ENCODE data around the gene APOBEC3H.
"Not testable (repeated sequence)": the region's sequence is repeated elsewhere in the genome, so short reads cannot be mapped to it uniquely, and the experiment has no call there.

Gene APOBEC3H

DNA sequence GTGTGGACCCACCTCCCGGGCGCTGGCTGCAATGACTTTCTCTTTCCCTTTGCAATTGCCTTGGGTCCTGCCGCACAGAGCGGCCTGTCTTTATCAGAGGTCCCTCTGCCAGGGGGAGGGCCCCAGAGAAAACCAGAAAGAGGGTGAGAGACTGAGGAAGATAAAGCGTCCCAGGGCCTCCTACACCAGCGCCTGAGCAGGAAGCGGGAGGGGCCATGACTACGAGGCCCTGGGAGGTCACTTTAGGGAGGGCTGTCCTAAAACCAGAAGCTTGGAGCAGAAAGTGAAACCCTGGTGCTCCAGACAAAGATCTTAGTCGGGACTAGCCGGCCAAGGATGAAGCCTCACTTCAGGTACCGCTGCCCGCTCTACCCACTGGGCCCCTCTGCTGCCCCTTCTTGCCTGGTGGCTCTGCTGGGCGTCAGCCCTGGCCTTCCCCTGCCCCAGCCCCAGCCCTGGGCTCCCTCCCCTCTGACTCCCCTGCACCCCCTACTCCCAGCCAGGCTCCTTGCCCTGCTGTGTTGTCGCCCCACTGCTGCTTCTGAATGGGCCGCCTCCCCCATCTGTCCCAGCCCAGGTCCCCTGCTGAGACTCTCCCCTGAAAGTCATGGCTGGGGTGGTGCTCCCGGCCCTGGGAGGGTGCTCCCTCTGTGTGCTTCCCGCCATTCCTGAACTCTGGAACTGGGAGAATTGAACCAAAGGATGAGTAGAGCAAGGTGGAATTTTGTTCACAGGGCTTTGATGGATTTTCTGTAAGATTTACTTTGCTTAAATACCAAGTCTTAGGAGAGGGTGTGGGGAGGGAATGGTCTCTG is 19.8 kb upstream of the APOBEC3H start, which contains the start of gene APOBEC3G:
Gene APOBEC3G, plus strand, starts transcription at position 250 of the 815 bp plus-strand sequence. Its CDS starts 87 bp downstream, at position 337.
- H3K27ac Mint-ChIP-seq, result peak within 1 kb of the TSS; percentile 93
- H3K4me1 Mint-ChIP-seq (ENCODE audit: low read depth), result peaks cover 67% of the 10 kb centered on the region
- H3K9me3 Mint-ChIP-seq, H3K27me3 Mint-ChIP-seq: not testable (repeated sequence)
- peaks cover 33% of the 10 kb centered on the region for H3K36me3 Mint-ChIP-seq (ENCODE audit: low read depth)
- peak within 1 kb of the TSS; percentile 94 for H3K4me3 Mint-ChIP-seq

- Mint-ChIP-seq H3K36me3 (ENCODE audit: low read depth) (peaks cover 35% of the 10 kb centered on the region), H3K4me1 (ENCODE audit: low read depth) (peaks cover 67% of the 10 kb centered on the region)
- not testable (repeated sequence) for H3K9me3 Mint-ChIP-seq
These were observed 19.1 kb upstream of the APOBEC3H start for GRCh38 chr22:39077912-39078311.

GRCh38 chr22:39078329-39078728 is 18.7 kb upstream of the APOBEC3H start:
- Mint-ChIP-seq H3K36me3 (ENCODE audit: low read depth) (peaks cover 39% of the 10 kb centered on the region), H3K4me3 (peak overlapping the region; percentile 94), H3K27me3 (no peaks in the 10 kb centered on the region), H3K9me3 (no peaks in the 10 kb centered on the region), H3K4me1 (ENCODE audit: low read depth) (peaks cover 71% of the 10 kb centered on the region), H3K27ac (peak overlapping the region; percentile 93)

More at GRCh38 chr22:39077912-39078311, 19.1 kb upstream of the APOBEC3H start:
- H3K4me3 Mint-ChIP-seq, result peak overlapping the region; percentile 94
- H3K27ac Mint-ChIP-seq, result peak overlapping the region; percentile 93
- not testable (repeated sequence) for H3K27me3 Mint-ChIP-seq

- not testable (repeated sequence) for H3K27me3 Mint-ChIP-seq, H3K9me3 Mint-ChIP-seq
- Mint-ChIP-seq H3K36me3 (ENCODE audit: low read depth) (peaks cover 39% of the 10 kb centered on the region), H3K27ac (peak overlapping the region; percentile 93), H3K4me3 (peak overlapping the region; percentile 94), H3K4me1 (ENCODE audit: low read depth) (peaks cover 64% of the 10 kb centered on the region)
These were observed 17.9 kb upstream of the APOBEC3H start for GRCh38 chr22:39079054-39079637.

DNA sequence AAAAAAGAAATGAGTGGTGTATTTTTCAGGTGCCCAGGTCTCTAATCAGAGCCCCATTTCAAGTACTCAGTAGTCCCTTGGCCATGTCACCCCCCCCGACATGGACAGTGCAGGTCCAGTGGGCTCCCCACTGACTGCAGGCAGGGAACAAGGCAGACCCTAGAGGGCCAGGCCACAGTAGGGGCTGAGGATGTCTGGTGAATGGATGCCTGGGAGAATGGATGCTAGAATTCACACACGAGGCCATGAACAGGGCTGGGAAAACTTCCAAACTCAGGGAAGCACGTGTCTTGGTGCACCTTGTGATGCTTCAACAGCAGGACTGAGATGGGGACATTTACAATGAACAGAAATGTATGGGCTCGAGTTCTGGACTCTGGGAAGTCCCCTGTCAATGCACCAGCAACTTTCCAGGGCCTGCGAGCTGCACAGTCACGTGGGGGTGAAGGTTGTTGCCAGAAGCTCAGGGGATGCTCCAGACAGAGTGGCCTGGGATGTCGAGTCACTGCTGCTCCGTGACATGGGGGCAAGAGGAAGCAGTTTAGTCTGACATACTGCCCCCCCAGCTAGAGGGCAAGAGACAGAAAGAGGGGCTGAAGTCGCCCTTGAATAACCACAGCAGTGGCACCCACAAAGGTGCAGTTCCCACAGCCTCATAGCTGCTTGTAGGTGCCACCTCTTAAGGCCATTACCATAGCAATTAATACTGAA is 16.8 kb upstream of the APOBEC3H start:
- Mint-ChIP-seq H3K27ac (peak overlapping the region; percentile 83), H3K27me3 (no peaks in the 10 kb centered on the region), H3K4me1 (ENCODE audit: low read depth) (peaks cover 67% of the 10 kb centered on the region), H3K9me3 (no peaks in the 10 kb centered on the region), H3K4me3 (peak overlapping the region; percentile 67), H3K36me3 (ENCODE audit: low read depth) (peaks cover 43% of the 10 kb centered on the region)

DNA sequence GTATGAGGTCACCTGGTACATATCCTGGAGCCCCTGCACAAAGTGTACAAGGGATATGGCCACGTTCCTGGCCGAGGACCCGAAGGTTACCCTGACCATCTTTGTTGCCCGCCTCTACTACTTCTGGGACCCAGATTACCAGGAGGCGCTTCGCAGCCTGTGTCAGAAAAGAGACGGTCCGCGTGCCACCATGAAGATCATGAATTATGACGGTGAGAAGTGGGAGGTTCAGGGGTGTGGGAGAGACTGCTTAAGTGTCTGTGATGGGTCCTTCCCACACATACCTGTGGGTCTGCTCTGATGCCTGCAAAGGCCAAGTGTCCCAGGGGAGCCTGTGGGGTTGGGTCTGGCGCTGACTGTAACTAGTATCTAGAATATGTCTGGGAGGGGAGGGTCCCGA is 16.0 kb upstream of the APOBEC3H start:
- no peaks in the 10 kb centered on the region for H3K27me3 Mint-ChIP-seq
- peaks cover 43% of the 10 kb centered on the region for H3K36me3 Mint-ChIP-seq (ENCODE audit: low read depth)
- H3K4me3 Mint-ChIP-seq, result peak overlapping the region; percentile 62
- H3K27ac Mint-ChIP-seq, result peak overlapping the region; percentile 65
- no peaks in the 10 kb centered on the region for H3K9me3 Mint-ChIP-seq
- peaks cover 70% of the 10 kb centered on the region for H3K4me1 Mint-ChIP-seq (ENCODE audit: low read depth)

GRCh38 chr22:39081598-39081997 is 15.4 kb upstream of the APOBEC3H start:
- H3K4me3 Mint-ChIP-seq, result peak overlapping the region; percentile 31
- H3K27me3 Mint-ChIP-seq, result no peaks in the 10 kb centered on the region
- H3K27ac Mint-ChIP-seq, result no peak overlapping the region
- peaks cover 48% of the 10 kb centered on the region for H3K36me3 Mint-ChIP-seq (ENCODE audit: low read depth)
- no peaks in the 10 kb centered on the region for H3K9me3 Mint-ChIP-seq
- H3K4me1 Mint-ChIP-seq (ENCODE audit: low read depth), result peaks cover 71% of the 10 kb centered on the region

GRCh38 chr22:39083212-39084165 is 13.6 kb upstream of the APOBEC3H start:
- Mint-ChIP-seq H3K36me3 (ENCODE audit: low read depth) (peaks cover 53% of the 10 kb centered on the region), H3K9me3 (no peaks in the 10 kb centered on the region), H3K27ac (peak overlapping the region; percentile 45), H3K4me3 (no peak overlapping the region), H3K27me3 (no peaks in the 10 kb centered on the region), H3K4me1 (ENCODE audit: low read depth) (peaks cover 76% of the 10 kb centered on the region)

DNA sequence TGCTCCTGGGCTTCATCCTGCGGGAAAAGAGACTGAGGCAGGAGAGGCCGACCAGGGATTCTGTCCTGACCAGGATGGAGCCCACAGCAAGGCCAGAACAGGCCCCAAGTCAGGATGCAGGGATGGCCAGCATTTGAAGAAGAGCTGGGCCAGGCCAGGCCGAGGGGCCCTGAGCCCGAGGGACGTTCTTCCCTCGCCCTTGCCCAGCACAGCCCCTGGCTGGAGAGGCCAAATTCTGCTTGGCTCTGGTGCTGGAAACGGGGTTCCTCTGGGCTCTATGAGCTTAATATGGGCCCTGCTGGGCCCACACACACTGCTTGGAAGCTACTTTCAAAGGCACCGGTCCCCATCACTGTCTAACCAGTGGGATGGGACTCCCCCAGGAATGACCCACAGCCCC is 12.4 kb upstream of the APOBEC3H start:
- Mint-ChIP-seq H3K27ac (no peak overlapping the region), H3K27me3 (no peaks in the 10 kb centered on the region), H3K4me1 (ENCODE audit: low read depth) (peaks cover 83% of the 10 kb centered on the region), H3K9me3 (no peaks in the 10 kb centered on the region), H3K4me3 (no peak overlapping the region), H3K36me3 (ENCODE audit: low read depth) (peaks cover 50% of the 10 kb centered on the region)

DNA sequence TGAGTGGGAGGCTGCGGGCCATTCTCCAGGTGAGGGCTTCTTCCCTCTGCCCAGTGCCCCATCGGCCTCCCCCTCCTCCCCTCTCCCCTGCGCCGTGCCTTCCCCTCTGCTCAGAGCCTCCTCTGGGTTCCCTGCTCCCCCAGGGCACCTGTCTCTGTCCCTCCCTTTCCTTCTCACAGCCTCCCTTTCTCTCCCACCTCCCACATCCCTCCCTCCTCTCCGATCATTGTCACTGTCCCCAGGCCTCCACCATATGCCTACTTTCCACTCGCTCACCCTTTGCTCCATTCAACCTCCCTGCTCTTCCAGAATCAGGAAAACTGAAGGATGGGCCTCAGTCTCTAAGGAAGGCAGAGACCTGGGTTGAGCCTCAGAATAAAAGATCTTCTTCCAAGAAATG is 9.9 kb upstream of the APOBEC3H start:
- Mint-ChIP-seq H3K27me3 (no peaks in the 10 kb centered on the region), H3K4me1 (ENCODE audit: low read depth) (peaks cover 83% of the 10 kb centered on the region), H3K4me3 (no peak overlapping the region), H3K36me3 (ENCODE audit: low read depth) (peaks cover 29% of the 10 kb centered on the region), H3K9me3 (no peaks in the 10 kb centered on the region), H3K27ac (peak overlapping the region; percentile 68)

DNA sequence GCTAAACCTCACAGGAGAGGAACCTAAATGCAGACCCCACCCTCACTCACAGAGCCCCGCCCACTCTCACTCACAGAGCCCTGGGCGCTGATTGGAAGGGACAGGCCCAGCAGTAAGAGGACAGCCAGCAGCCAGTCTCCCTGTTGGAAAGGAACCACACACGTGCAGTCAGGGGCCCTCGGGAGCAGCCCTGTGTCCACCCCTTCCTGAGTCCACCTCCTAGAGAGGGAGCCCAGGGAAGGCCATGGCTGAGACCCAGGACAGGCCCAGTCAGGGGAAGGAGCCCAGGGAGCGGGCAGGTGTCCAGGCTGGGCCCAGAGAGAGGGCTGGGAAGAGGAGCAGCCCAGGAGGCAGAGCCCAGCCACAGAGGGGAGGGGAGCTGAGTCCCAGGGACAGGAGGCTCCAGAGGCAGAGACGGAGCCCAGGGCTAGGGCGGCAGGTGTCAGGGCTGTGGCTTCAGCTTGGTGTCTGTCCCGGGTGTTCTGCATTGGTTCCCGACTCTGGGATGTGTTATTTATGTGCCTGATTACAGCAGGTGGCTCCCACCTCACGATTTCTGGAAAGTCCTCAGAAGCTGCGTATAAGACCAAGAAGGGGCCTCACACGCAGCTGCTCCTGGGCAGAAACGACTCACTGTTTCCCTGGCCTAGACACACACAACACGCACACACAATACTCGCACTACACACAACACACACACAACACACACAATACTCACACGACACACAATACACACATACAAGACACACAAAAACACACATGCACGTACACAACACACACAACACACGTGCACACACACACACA is 9.0 kb upstream of the APOBEC3H start:
- Mint-ChIP-seq H3K4me1 (ENCODE audit: low read depth) (peaks cover 85% of the 10 kb centered on the region), H3K27me3 (no peaks in the 10 kb centered on the region), H3K27ac (peak overlapping the region; percentile 90), H3K36me3 (ENCODE audit: low read depth) (peaks cover 24% of the 10 kb centered on the region), H3K9me3 (no peaks in the 10 kb centered on the region), H3K4me3 (peak overlapping the region; percentile 35)

DNA sequence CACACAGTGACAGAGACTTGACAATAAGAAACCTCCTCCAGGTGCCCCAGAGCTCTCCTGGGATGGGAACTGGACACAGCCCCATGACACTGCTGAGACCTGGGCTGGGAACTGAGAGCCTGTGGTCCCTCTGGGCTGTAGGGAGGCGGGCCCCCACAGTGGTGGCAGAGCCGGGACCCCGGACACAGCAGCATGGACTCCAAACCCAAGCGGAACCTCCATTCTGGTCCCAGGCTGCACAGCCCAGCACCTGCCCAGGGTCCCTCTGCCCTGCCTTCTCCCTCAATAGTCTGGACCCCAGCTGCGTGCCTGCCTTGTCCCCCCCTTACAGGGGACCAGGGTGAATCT is 8.4 kb upstream of the APOBEC3H start:
- no peaks in the 10 kb centered on the region for H3K9me3 Mint-ChIP-seq
- H3K27ac Mint-ChIP-seq, result peak overlapping the region; percentile 90
- H3K27me3 Mint-ChIP-seq, result no peaks in the 10 kb centered on the region
- H3K4me1 Mint-ChIP-seq (ENCODE audit: low read depth), result peaks cover 83% of the 10 kb centered on the region
- H3K4me3 Mint-ChIP-seq, result peak overlapping the region; percentile 35
- peaks cover 21% of the 10 kb centered on the region for H3K36me3 Mint-ChIP-seq (ENCODE audit: low read depth)

DNA sequence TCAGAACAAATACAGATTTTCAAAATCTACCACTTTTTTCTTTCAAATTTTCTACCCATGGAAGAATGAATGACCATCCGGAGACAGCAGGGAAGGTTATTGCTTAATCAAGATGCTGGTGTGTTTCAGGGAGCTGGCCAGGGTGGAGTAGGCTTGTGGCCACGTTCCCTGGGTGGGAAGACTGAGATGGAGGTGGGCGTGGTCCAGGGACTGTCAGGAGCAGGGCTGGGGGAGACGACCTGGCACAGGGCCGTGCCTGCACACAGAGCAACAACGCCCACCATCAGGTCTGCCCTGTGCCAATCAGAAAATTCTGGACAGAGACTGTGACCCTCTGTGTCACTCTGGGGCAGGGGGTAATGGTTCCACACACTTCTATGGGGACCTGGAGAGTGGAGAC is 7.1 kb upstream of the APOBEC3H start:
- Mint-ChIP-seq H3K27me3 (no peaks in the 10 kb centered on the region), H3K4me3 (peak overlapping the region; percentile 78), H3K9me3 (no peaks in the 10 kb centered on the region), H3K36me3 (ENCODE audit: low read depth) (peaks cover 21% of the 10 kb centered on the region), H3K4me1 (ENCODE audit: low read depth) (peaks cover 91% of the 10 kb centered on the region), H3K27ac (peak overlapping the region; percentile 98)
